Omental fat pad (tissue), 4 donors: Measurements from ENCODE around the gene FRMD4A. TPM values are rescaled to one million over a fixed set of nuclear protein-coding genes. Genes with fewer than 3 reads are reported as not detected.

ENCODE experiments used
- ATAC-seq: fragments of 150-250 bp; one replicate; pipeline ENCODE4 v1.9.1; 2016; ENCODE audit warnings: mild to moderate bottlenecking, moderate library complexity; ENCODE audit not compliant: low FRiP score
- DNase-seq: peaks from one replicate; pipeline ENCODE4 v3.0.0-alpha.2; 2019; ENCODE audit warnings: low spot score
- CTCF ChIP-seq, 3 donors: fragments of 450-650 bp; IDR thresholded peaks; one replicate each; pipeline ENCODE4 v1.5.1; 2016 to 2017; ENCODE audit warnings: antibody characterized with exemption in 3 of 3, mild to moderate bottlenecking in 3 of 3, moderate library complexity in 2 of 3
- total RNA-seq, 4 donors: library from RNA; depleted of rRNA; stranded (reverse); fragments of >200 nt; gene quantifications; one replicate each; pipeline ENCODE4 v1.1.0, GENCODE V29; 2016

FRMD4A gene
- total RNA-seq, 4 donors from 2014 or later = 66.8 to 119 (median 81.6) TPM

GRCh38 chr10:13759168-13759567 is 571.6 kb downstream of the FRMD4A start:
- no peak for TF ChIP-seq CTCF (IDR thresholded peaks at IDR 0.05)
- DNase-seq = no peak
- ATAC-seq = no peak

GRCh38 chr10:13758756-13759155 is 572.0 kb downstream of the FRMD4A start:
- TF ChIP-seq CTCF (IDR thresholded peaks at IDR 0.05) = no peak
- DNase-seq = no peak
- ATAC-seq = no peak

GRCh38 chr10:13758312-13758711 is 572.4 kb downstream of the FRMD4A start:
- no peak for TF ChIP-seq CTCF (IDR thresholded peaks at IDR 0.05)
- ATAC-seq (no peak), DNase-seq (no peak)

GRCh38 chr10:13754277-13754676 is 576.4 kb downstream of the FRMD4A start:
- DNase-seq (no peak), ATAC-seq (no peak)
- no peak for TF ChIP-seq CTCF (IDR thresholded peaks at IDR 0.05)

- no peak for DNase-seq
- ATAC-seq = no peak
- no peak for TF ChIP-seq CTCF (IDR thresholded peaks at IDR 0.05)
Measured at GRCh38 chr10:13751191-13751764, 579.4 kb downstream of the FRMD4A start.

- no peak for DNase-seq
- no peak for ATAC-seq
- TF ChIP-seq CTCF (IDR thresholded peaks at IDR 0.05) = no peak
Measured at GRCh38 chr10:13750299-13751190, 580.2 kb downstream of the FRMD4A start.

- ATAC-seq (no peak), DNase-seq (no peak)
- no peak for TF ChIP-seq CTCF (IDR thresholded peaks at IDR 0.05)
Measured at GRCh38 chr10:13745271-13745670, 585.5 kb downstream of the FRMD4A start.
